HG03060 (cell line): Measurements from ENCODE around the gene ZBTB21.
"Not testable (repeated sequence)": the region's sequence is repeated elsewhere in the genome, so short reads cannot be mapped to it uniquely, and the experiment has no call there.

Experiments
- ATAC-seq: cut with Tn5 transposase; IDR thresholded peaks from one replicate; pipeline ENCODE4 v1.9.1; 2021; ENCODE audit warnings: low read depth, moderate number of reproducible peaks; ENCODE audit not compliant: unreplicated experiment

Gene ZBTB21

DNA sequence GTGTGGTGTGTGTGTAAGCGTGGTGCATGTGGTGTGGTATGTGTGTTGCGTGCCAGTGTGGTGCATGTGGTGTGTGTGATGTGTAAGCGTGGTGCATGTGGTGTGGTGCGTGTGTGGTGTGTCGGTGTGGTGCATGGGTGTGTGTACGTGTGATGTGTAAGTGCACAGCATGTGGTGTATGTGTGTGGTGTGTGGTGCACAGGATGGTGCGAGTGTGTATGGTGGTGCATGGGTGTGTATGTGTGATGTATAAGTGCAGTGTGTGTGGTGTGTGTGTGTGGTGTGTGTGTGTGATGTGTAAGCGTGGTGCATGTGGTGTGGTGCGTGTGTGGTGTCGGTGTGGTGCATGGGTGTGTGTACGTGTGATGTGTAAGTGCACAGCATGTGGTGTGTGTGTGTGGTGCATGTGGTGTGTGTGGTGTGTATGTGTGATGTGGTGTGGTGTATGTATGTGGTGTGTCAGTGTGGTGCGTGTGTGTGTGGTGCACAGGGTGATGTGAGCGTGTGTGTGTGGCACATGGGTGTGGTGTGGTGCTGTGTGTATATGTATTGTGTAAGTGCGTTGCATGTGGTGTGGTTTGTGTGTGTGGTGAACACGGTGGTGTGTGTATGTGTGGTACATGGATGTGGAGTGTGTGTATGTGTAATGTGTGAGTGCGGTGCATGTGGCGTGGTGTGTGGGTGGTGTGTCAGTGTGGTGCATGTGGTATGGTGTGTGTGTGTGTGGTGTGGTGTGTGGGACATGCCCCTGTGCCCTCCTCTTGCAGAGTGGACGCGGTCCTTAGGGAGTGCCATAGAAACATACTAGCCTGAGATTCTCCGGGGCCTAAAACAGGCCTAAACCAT lies 55.3 kb downstream of the ZBTB21 start:
- ATAC-seq = no peak

DNA sequence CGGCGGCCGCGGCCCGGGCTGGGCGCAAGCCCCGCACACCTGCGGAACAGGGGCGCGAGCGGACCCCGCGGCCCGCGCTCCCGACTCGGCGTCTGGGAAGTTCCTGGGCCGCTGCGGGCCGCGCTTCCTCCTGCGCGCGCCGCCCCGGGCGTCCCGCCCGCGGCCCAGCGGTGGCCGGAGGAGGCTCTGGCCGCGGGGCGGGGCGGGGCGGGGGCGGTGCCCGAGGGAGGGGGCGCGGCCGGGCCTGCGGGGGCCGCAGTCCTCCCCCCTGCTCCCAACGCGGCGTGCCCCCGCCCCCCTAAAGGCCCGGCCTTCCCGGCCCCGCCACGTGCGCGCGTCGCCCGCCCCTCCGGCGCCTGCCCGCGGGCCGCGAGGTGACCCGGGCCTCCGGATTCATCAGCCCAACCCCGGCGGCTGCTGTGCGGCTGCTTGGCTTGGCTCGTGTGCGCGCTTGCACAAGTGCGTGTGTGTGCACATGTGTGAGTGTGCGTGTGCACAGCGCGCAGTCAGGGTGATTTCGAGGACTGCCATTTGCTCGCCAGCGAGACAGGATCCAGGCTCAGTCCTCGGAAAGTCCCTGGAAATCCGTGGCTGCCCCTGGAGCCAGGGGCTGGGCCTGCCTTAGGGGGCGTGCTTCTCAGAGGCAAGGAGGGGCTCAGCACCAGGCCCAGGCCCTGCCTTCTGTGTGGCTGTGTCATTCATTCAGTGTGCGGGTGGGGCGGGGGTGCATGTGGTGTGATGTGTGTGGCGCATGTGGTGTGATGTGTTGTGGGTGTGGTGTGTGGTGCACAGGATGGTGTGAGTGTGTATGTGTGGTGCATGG lies 56.1 kb downstream of the ZBTB21 start, which contains the start of gene C2CD2:
TSS of gene C2CD2 (minus strand) at position 188 of the 823 bp plus-strand sequence. CDS start 370 bp downstream, outside the sequence.
- ATAC-seq = no peak

- no peak for ATAC-seq
Measured at GRCh38 chr21:41953249-41953830, 56.8 kb downstream of the ZBTB21 start.

DNA sequence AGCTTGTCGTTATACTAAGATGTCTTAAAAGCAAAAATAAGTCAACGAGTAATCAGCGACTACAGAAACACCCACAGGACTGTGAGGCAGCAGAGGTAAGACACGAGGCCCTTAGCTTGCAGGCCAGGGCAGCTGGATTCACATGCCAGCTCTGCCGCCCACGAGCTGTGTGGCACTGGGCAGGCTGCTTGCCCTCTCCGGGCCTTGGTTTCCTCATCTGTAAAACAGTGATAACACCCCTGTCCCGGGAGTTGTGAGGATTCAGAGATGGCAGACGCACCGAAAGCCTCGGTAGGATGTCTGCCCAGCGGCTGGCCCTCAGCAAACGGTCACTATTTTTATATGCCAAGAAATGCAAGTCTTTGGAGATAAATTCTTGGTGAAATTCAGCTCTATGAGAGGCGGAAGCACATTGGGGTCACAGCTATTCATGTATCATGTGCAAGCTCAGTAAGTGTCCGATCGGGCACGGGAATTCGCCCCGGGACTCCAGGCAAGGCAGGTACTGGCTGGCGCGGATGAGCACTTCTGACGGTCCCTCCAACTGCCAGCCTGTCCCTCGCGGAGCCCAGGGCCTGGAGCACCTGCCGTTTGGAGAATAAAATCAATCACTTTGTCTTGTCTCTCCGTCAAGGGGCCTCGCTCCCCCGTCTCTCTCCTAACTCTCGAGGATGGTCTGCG lies 57.5 kb downstream of the ZBTB21 start:
- no peak for ATAC-seq

GRCh38 chr21:41951876-41952567 lies 58.1 kb downstream of the ZBTB21 start:
- no peak for ATAC-seq

GRCh38 chr21:41950941-41951351 lies 59.2 kb downstream of the ZBTB21 start:
- ATAC-seq = no peak

DNA sequence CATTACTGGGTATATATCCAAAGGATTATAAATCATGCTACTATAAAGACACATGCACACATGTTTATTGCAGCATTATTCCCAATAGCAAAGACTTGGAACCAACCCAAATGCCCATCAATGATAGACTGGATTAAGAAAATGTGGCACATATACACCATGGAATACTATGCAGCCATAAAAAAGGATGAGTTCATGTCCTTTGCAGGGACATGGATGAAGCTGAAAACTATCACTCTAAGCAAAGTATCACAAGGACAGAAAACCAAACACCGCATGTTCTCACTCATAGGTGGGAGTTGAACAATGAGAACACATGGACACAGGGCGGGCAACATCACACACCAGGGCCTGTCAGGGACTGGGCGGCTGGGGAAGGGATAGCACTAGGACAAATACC lies 60.5 kb downstream of the ZBTB21 start:
- not testable (repeated sequence) for ATAC-seq

DNA sequence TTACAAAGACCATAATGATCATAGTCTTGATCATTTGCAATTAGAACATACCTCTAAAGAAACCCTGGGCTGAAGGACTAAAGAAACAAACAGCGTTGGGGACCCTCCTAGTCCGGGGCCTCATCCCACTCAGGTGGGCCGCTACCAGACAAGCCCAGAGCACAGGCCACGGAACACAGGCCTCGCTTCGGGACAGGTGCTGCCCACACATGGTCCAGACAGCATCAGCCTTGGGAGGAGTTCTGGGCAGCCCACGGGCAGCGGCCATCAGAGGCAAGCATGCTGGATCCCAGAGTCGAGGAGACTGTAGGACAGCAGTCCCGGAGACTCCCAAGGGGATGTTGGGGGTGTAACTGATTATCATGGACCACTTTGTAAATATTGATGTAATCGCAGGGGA lies 61.3 kb downstream of the ZBTB21 start:
- ATAC-seq = no peak

DNA sequence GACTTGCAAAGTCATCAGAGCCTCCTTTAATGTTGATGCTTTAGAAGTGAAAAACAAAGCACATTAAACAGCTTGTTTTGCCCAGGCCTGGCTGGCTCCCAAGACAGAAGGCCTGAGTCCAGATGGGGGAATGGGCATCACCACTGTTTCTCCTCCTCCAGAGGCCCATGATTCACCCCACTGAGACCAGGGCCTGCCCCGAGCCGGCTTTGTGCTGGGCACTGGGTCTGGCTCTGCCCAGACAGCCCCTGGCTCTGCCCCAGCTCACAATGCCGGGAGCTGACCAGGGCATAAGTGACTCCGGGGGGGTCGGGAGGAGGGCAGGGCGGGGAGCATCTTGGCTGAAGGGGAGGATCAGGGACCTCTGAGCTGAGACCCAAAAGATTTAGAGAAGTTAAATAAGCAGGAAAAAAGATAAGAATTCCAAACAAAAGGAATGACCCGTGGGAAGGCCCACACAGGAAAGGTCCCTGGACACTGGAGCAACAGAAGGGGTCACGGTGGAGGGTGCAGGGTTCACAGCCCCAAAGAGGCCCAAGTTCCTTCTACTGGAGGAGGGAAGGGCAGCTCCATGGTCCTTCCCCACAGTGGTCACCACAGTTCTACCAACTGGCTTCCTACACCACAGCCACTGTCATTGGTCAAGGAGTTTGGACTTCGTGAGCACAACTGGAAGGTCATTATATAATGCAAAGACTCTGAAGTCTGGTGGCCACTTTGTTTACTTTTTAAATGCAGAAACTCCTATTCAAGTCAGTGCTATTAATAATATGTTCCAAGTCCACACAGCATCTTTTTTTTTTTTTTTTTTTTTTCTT lies 61.9 kb downstream of the ZBTB21 start:
- no peak for ATAC-seq

DNA sequence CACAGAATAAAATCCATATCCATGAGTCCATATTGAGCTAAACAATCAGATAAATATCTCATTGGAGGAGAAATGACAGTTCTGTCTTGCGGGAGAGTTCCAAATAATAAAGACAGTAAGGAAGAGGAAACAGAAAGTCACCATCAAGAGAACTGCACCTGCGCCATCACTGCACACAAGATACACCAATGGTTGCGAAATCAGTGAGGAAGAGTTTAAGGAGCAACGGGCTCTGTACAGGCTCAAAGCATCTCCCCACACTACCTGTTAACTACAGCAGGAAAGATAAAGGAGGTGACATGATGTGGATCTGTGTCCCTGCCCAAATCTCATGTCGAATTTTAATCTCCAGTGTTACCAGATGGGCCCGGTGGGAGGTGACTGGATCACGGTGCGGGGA lies 64.2 kb downstream of the ZBTB21 start:
- no peak for ATAC-seq

- no peak for ATAC-seq
Measured at GRCh38 chr21:41943851-41944250, 66.3 kb downstream of the ZBTB21 start.

GRCh38 chr21:41942457-41942856 lies 67.7 kb downstream of the ZBTB21 start:
- ATAC-seq = no peak

DNA sequence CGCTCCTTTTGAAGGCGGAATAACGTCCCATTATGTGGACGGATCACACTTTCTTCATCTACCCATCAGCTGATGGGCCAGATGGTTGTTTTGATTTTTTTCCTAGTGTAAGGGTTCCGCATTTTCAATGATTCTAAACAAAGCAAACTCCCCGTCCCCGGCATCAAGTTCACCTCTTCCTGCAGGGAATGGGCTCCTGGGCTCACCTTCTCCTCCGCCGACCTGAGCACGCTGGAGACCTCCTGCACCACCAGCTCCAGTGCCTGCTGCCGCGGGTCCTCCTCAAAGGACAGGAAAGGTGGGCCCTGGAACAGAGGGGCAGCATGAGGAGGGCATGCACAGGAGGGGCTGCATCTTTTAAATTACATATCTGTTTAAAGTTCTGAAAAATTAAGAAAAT lies 68.2 kb downstream of the ZBTB21 start:
- no peak for ATAC-seq

DNA sequence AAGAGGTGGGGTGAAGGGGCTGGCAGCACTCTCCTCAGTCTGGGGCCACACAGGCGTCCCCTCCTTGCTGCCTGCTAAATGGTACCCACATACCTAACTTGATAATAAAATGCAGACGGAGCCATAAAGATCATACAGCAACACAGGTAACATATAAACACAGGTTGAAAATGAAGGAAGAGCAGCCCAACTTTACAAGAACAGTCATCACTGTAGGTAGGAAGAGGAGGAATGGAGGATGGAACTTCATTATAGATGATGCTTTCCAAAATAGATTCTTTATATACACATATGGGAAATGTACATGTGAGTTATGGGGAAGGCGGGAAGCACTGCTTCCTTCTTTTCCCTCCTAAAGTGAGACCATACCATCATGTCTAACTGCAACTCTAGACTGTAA lies 69.7 kb downstream of the ZBTB21 start:
- ATAC-seq = no peak

DNA sequence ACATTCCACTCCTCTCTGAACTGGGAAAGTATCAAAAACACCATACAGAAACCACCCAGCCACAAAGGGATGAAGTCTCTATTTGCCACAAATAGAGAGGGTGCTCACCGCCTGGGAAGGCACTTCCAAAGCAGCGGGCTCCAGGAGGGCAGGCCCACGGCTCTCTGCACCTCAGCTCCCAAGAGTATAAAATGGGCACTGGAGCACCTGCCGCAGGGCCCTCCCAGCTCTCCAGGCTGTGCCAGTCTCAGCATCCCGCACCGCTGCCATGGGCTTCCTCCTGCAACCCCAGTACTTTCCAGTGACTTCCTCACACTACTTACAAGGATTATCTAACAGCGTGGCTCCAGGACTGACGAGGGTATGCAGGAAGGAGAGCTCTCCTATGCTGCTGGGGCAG lies 70.8 kb downstream of the ZBTB21 start:
- ATAC-seq = no peak
